K562 (cell line): ENCODE data around the gene ANKS1A. TPM values are rescaled to one million over a fixed set of nuclear protein-coding genes. Genes with fewer than 3 reads are reported as not detected.

Experiments used
- ATAC-seq: fragments of 200-7000 bp; cut with Tn5 transposase; 3 replicates; pipeline ENCODE4 v1.9.1; 2020; ENCODE audit warnings: moderate library complexity
- BruUV-seq: library from RNA; stranded (reverse); fragments of 400-500 nt; replicated peaks from 2 replicates; lab custom pipeline; 2021; lab: Mats Ljungman, UMichigan
- CTCF ChIA-PET: fragments of 300-600 bp; formaldehyde crosslinking; extraction: SDS; loops from one replicate; lab custom pipeline; 2021; ENCODE audit warnings: low intra/inter-chr PET ratio; lab: Yijun Ruan, JAX
- POLR2A ChIA-PET: fragments of 300-600, 350-650 bp; sonication (Branson Sonifier 250); formaldehyde crosslinking; extraction: SDS; loops from one replicate; lab custom pipeline; 2021; ENCODE audit warnings: antibody characterized with exemption, inconsistent platforms; lab: Yijun Ruan, JAX
- DNase-seq, 4 experiments: peaks; one replicate each; pipeline versions ENCODE4 v3.0.0 to v3.0.0-alpha.2; 2011 to 2018; ENCODE audit warnings: low spot score in 3 of 4, mixed read lengths in 3 of 4; ENCODE audit errors: extremely low read depth in 1 of 4
- FAIRE-seq: peaks from 2 replicates; lab custom pipeline; 2011; peaks lifted over from hg19 to GRCh38; lab: Jason Lieb, UNC
- H2AFZ ChIP-seq: 2 replicates; pipeline ENCODE4 v1.6.0; 2011; ENCODE audit warnings: low read depth, low read length, control low read depth, inconsistent platforms
- H3K27ac ChIP-seq: fragments of 200-600 bp; 3 replicates; pipeline ENCODE4 v1.8.0; 2011; ENCODE audit warnings: low read depth, mild to moderate bottlenecking, control low read depth, inconsistent platforms, low read length, moderate library complexity, mixed read lengths; ENCODE audit errors: extremely low read depth
- H3K27me3 ChIP-seq, 2 experiments: fragments of 300-600 bp in 1 of 2; 2 replicates in 1 of 2; 3 replicates in 1 of 2; pipeline versions ENCODE4 v1.6.0 to v1.8.0; 2011; ENCODE audit warnings: inconsistent platforms in 2 of 2, low read length in 2 of 2, mild to moderate bottlenecking in 1 of 2, mixed read lengths in 1 of 2, moderate library complexity in 1 of 2; ENCODE audit not compliant: control insufficient read depth in 2 of 2, insufficient read depth in 2 of 2
- H3K36me3 ChIP-seq: fragments of 300-600 bp; 3 replicates; pipeline ENCODE4 v1.8.0; 2011; ENCODE audit warnings: mild to moderate bottlenecking, low read length, inconsistent platforms; ENCODE audit not compliant: control insufficient read depth, insufficient read depth
- H3K4me1 ChIP-seq, 2 experiments: fragments of 200-600 bp in 1 of 2; replicated peaks in 1 of 2; 2 replicates in 1 of 2; 3 replicates in 1 of 2; pipeline versions ENCODE4 v1.5.1 to v1.8.0; 2011; ENCODE audit warnings: inconsistent platforms in 2 of 2, low read length in 2 of 2, mild to moderate bottlenecking in 1 of 2, mixed read lengths in 1 of 2, moderate library complexity in 1 of 2; ENCODE audit not compliant: control insufficient read depth in 2 of 2, insufficient read depth in 2 of 2
- H3K4me2 ChIP-seq: 2 replicates; pipeline ENCODE4 v1.6.1; 2011; ENCODE audit warnings: low read length, control low read depth, inconsistent platforms, mixed read lengths; ENCODE audit not compliant: insufficient read depth
- H3K4me3 ChIP-seq: fragments of 200-600 bp; sonication (generic), shearing (Covaris generic); 2 replicates; pipeline ENCODE4 v1.5.1; 2016; ENCODE audit warnings: control low read depth, inconsistent platforms
- H3K79me2 ChIP-seq: fragments of 200-600 bp; 3 replicates; pipeline ENCODE4 v1.8.0; 2011; ENCODE audit warnings: low read length, inconsistent platforms; ENCODE audit not compliant: control insufficient read depth, insufficient read depth
- H3K9ac ChIP-seq, 2 experiments: 2 replicates each; pipeline versions ENCODE4 v1.6.0 to v1.6.1; 2011; ENCODE audit warnings: low read depth in 2 of 2, low read length in 2 of 2, control low read depth in 1 of 2, inconsistent platforms in 1 of 2, mild to moderate bottlenecking in 1 of 2, mixed read lengths in 1 of 2; ENCODE audit not compliant: insufficient read depth in 1 of 2
- H3K9me1 ChIP-seq: one replicate; pipeline ENCODE4 v1.6.0; 2011; ENCODE audit warnings: inconsistent platforms, mild to moderate bottlenecking, low read length, moderate library complexity; ENCODE audit not compliant: control insufficient read depth, insufficient read depth
- H3K9me3 ChIP-seq: replicated peaks from 2 replicates; pipeline ENCODE4 v1.5.1; 2011; ENCODE audit warnings: low read depth, low read length, inconsistent platforms; ENCODE audit not compliant: control insufficient read depth, insufficient read depth
- H4K20me1 ChIP-seq: replicated peaks from 2 replicates; pipeline ENCODE4 v1.6.1; 2011; ENCODE audit warnings: low read length, inconsistent platforms, mixed read lengths; ENCODE audit not compliant: control insufficient read depth, insufficient read depth
- FOXK2 ChIP-seq, 2 experiments: fragments of 450-650 bp; IDR thresholded peaks in 1 of 2; conservative IDR thresholded peaks in 1 of 2; 2 replicates each; pipeline ENCODE4 v1.6.1; 2016; ENCODE audit warnings: low read depth in 2 of 2, mild to moderate bottlenecking in 1 of 2
- KDM5B ChIP-seq: fragments of 200-600 bp; sonication (generic); IDR thresholded peaks from 2 replicates; pipeline ENCODE4 v1.6.1; 2012; ENCODE audit warnings: low read depth, mild to moderate bottlenecking, moderate library complexity, low read length, control low read depth, inconsistent platforms; ENCODE audit not compliant: insufficient replicate concordance
- KLF1 ChIP-seq: fragments of 450-650 bp; IDR thresholded peaks from 2 replicates; pipeline ENCODE4 v1.6.1; 2016; ENCODE audit warnings: missing genetic modification characterization, missing compliant biosample characterization
- RCOR1 ChIP-seq, 2 experiments: IDR thresholded peaks; 2 replicates each; pipeline ENCODE4 v1.6.1; 2012; ENCODE audit warnings: low read depth in 2 of 2, low read length in 2 of 2, borderline replicate concordance in 1 of 2, improper control_type of control experiment in 1 of 2
- WGBS: fragments of 100-300 bp; shearing (Covaris generic); methylation state at CpG from one replicate; pipeline ENCODE4 v1.1.6; 2016; ENCODE audit warnings: low coverage, mixed read lengths; ENCODE audit not compliant: insufficient coverage; ENCODE audit errors: missing lambda C conversion rate; 5-methylcytosine and 5-hydroxymethylcytosine counted together
- in situ Hi-C: fragments of 300-500 bp; cut with MboI; formaldehyde crosslinking; loops from 4 replicates; pipeline ENCODE4 v1.15.0; 2018; ENCODE audit warnings: inconsistent platforms, mixed read lengths
- intact Hi-C: fragments of 100-400 bp; cut with micrococcal nuclease; formaldehyde crosslinking; loops from 2 replicates; pipeline ENCODE4 v1.14.2; 2022
- polyA plus RNA-seq, 8 experiments: library from polyadenylated mRNA; depleted of rRNA in 4 of 8; stranded (reverse) in 5 of 8; unstranded in 3 of 8; fragments of >200 nt; fragmentation: Nextera tagmentation in 2 of 8; fragmentation: Illumina TruSeq in 1 of 8; extraction: Ambion mirVana in 2 of 8; extraction: Trizol in 1 of 8; gene quantifications; 2 replicates each; pipeline versions ENCODE4 v1.2.1 to v1.2.3, GENCODE V29; 2011 to 2014; ENCODE audit warnings: inconsistent platforms in 1 of 8, missing spikeins in 1 of 8
- total RNA-seq, 7 experiments: library from RNA; depleted of rRNA in 6 of 7; stranded (reverse); fragments of >200 nt in 6 of 7; fragmentation: Illumina TruSeq in 2 of 7; extraction: Trizol in 2 of 7; gene quantifications; 2 replicates each; pipeline versions ENCODE4 v1.2.1 to v1.2.3, GENCODE V29; 2011 to 2021; ENCODE audit warnings: low replicate concordance in 1 of 7

ANKS1A gene
- total and polyA plus RNA-seq, 9 of the 15 experiments (the other 6 are each of a cell fraction or from before 2014, with no cell fraction given): 1.1 to 13.8 (median 5.3) TPM

GRCh38 chr6:35015476-35015875, 126.4 kb downstream of the ANKS1A start (continued):
- no peak for TF ChIP-seq KLF1
- no peak for TF ChIP-seq RCOR1 (IDR thresholded peaks at IDR 0.05; ENCODE audit: borderline replicate concordance in 1 of 2, low read depth in 2 of 2, low read length in 2 of 2)
- TF ChIP-seq FOXK2 (conservative IDR thresholded peaks at IDR 0.05 in 1 of 2, IDR thresholded peaks at IDR 0.05 in 1 of 2; ENCODE audit: low read depth in 2 of 2): no peak

DNA sequence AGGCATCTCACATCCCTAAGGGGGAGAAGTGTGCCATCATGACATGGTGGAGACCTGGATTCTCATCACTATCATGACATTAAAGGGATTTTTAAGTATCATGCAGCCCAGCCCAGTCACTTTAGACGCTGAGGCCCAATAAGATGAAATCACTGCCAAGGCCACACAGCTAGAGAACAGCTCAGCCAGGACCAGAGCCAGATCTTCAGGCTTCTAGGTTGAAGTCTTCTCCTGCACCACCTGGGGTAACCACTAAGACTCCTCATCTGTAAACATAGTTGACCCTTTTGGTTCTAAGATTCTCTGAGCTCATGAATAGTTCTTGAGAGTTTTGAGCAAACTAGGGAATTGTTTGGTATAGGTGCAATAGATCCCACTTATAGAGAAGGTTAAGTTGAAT, 126.9 kb downstream of the ANKS1A start:
- DNase-seq (no peak), ATAC-seq (no peak), FAIRE-seq (no peak)
- no peak for TF ChIP-seq KDM5B
- no peaks in the 10 kb centered on the region for H4K20me1 ChIP-seq
- POLR2A ChIA-PET: interaction anchor here (0.6 to 1.3 kb wide), 5 partner anchors 9 to 1767 kb away, joined by 3 to 4 read pairs (median 3); no protein-coding TSS in a partner anchor
- CTCF ChIA-PET: no interaction called here
- H3K27me3 ChIP-seq: no peaks in the 10 kb centered on the region
- H3K4me1 ChIP-seq: peaks cover 7 to 8% of the 10 kb centered on the region in 2 experiments; a peak in 3 of 5 replicates
- H3K4me3 ChIP-seq: no peak overlapping the region
- H3K4me2 ChIP-seq: no peak overlapping the region
- no peaks in the 10 kb centered on the region for H3K9me3 ChIP-seq
- intact Hi-C loops: no loop called here
- no peak overlapping the region for H2AFZ ChIP-seq
- in situ Hi-C loops: no loop called here
- WGBS: 0% methylated on average over 1 of the region's 1 CpG
- no peak overlapping the region for H3K9ac ChIP-seq
- BruUV-seq: no TSS peak
- no peaks in the 10 kb centered on the region for H3K9me1 ChIP-seq
- peaks cover 11% of the 10 kb centered on the region; the same call in 1 of the 3 replicates for H3K36me3 ChIP-seq
- H3K79me2 ChIP-seq: no peaks in the 10 kb centered on the region
- H3K27ac ChIP-seq: no peak overlapping the region
